HG02885 (cell line): Measurements from ENCODE around the gene GPR21.

Experiments
- ATAC-seq: cut with Tn5 transposase; IDR thresholded peaks from one replicate; pipeline ENCODE4 v1.9.1; 2021; ENCODE audit warnings: mild to moderate bottlenecking; ENCODE audit not compliant: unreplicated experiment, poor library complexity

GPR21 gene

GRCh38 chr9:123031963-123032362, 1.5 kb upstream of the GPR21 start:
- ATAC-seq = no peak

GRCh38 chr9:123033864-123034601, 566 bp downstream of the GPR21 start:
- no peak for ATAC-seq

GRCh38 chr9:123034881-123035510, 1.5 kb downstream of the GPR21 start:
- no peak for ATAC-seq

GRCh38 chr9:123035791-123036190, 2.3 kb downstream of the GPR21 start:
- ATAC-seq = no peak

- no peak for ATAC-seq
Observed at GRCh38 chr9:123036893-123037545, 3.6 kb downstream of the GPR21 start.

GRCh38 chr9:123039617-123040219, 6.3 kb downstream of the GPR21 start:
- ATAC-seq = no peak

- no peak for ATAC-seq
Observed at GRCh38 chr9:123040801-123041200, 7.3 kb downstream of the GPR21 start.

GRCh38 chr9:123041489-123041888, 8.0 kb downstream of the GPR21 start:
- ATAC-seq = no peak

GRCh38 chr9:123043081-123043939, 9.8 kb downstream of the GPR21 start:
- no peak for ATAC-seq

- no peak for ATAC-seq
Observed at GRCh38 chr9:123044586-123044985, 11.1 kb downstream of the GPR21 start.

- ATAC-seq = no peak
Observed at GRCh38 chr9:123046406-123047195, 13.1 kb downstream of the GPR21 start.

GRCh38 chr9:123048748-123049147, 15.3 kb downstream of the GPR21 start:
- ATAC-seq = no peak

GRCh38 chr9:123049589-123050222, 16.2 kb downstream of the GPR21 start:
- ATAC-seq = no peak

GRCh38 chr9:123053046-123053445, 19.6 kb downstream of the GPR21 start:
- ATAC-seq = no peak

GRCh38 chr9:123053711-123054110, 20.2 kb downstream of the GPR21 start:
- ATAC-seq = no peak

- no peak for ATAC-seq
Observed at GRCh38 chr9:123058834-123059233, 25.4 kb downstream of the GPR21 start.

- ATAC-seq = no peak
Observed at GRCh38 chr9:123059472-123060220, 26.2 kb downstream of the GPR21 start.

- no peak for ATAC-seq
Observed at GRCh38 chr9:123061216-123061615, 27.7 kb downstream of the GPR21 start.
